ENCODE results near the gene TOM1L1.

DNA sequence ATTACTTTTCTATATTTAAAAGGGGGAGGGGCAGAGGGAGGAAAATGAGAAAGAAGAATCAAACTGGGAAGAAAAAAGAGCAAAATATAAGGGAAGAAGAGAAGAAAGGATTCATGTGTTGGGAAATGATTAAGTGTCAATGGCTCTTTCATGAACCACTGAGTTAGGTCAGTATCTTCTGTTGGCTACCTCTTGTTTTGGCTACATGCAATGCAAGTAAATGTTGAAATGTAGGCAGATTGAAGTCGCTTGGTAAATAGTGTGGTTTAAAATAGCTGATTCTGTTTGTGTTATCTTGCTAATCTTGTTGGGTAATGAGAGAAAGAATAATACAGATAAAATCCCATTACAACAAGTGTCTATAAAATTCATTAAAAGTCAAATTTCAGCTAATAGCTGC is 40.6 kb downstream of the TOM1L1 start:
- TF ChIP-seq CBFB (CRISPR knock-in tag; IDR thresholded peaks at IDR 0.05; ENCODE audit: low read depth) (no peak), RORB (CRISPR knock-in tag; IDR thresholded peaks at IDR 0.05) (no peak), ZBTB21 (CRISPR knock-in tag; IDR thresholded peaks at IDR 0.05; ENCODE audit: borderline replicate concordance) (no peak), ZNF263 (CRISPR knock-in tag; IDR thresholded peaks at IDR 0.05; ENCODE audit: low read depth) (no peak), MYBL2 (CRISPR knock-in tag; IDR thresholded peaks at IDR 0.05) (no peak), ZNF138 (CRISPR knock-in tag; conservative IDR thresholded peaks at IDR 0.05) (no peak), SMAD4 (CRISPR knock-in tag; IDR thresholded peaks at IDR 0.05) (no peak), CREM (CRISPR knock-in tag; IDR thresholded peaks at IDR 0.05) (no peak)
- TF ChIP-seq, protein P1, sequence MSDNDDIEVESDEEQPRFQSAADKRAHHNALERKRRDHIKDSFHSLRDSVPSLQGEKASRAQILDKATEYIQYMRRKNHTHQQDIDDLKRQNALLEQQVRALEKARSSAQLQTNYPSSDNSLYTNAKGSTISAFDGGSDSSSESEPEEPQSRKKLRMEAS (CRISPR knock-in tag; IDR thresholded peaks at IDR 0.05) = no peak
- TF ChIP-seq, protein P2, sequence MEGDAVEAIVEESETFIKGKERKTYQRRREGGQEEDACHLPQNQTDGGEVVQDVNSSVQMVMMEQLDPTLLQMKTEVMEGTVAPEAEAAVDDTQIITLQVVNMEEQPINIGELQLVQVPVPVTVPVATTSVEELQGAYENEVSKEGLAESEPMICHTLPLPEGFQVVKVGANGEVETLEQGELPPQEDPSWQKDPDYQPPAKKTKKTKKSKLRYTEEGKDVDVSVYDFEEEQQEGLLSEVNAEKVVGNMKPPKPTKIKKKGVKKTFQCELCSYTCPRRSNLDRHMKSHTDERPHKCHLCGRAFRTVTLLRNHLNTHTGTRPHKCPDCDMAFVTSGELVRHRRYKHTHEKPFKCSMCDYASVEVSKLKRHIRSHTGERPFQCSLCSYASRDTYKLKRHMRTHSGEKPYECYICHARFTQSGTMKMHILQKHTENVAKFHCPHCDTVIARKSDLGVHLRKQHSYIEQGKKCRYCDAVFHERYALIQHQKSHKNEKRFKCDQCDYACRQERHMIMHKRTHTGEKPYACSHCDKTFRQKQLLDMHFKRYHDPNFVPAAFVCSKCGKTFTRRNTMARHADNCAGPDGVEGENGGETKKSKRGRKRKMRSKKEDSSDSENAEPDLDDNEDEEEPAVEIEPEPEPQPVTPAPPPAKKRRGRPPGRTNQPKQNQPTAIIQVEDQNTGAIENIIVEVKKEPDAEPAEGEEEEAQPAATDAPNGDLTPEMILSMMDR (IDR thresholded peaks at IDR 0.05) = no peak
- TF ChIP-seq, protein P3, sequence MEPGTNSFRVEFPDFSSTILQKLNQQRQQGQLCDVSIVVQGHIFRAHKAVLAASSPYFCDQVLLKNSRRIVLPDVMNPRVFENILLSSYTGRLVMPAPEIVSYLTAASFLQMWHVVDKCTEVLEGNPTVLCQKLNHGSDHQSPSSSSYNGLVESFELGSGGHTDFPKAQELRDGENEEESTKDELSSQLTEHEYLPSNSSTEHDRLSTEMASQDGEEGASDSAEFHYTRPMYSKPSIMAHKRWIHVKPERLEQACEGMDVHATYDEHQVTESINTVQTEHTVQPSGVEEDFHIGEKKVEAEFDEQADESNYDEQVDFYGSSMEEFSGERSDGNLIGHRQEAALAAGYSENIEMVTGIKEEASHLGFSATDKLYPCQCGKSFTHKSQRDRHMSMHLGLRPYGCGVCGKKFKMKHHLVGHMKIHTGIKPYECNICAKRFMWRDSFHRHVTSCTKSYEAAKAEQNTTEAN (CRISPR knock-in tag; IDR thresholded peaks at IDR 0.05) = no peak
